Amygdala (tissue), 56 donors: Measurements from ENCODE around the gene RAD23A.
"Not testable (repeated sequence)": the region's sequence is repeated elsewhere in the genome, so short reads cannot be mapped to it uniquely, and the experiment has no call there.

ENCODE experiments used
- DNase-seq, 56 donors: peaks; one replicate each; lab custom pipeline; 2025; lab: John Stamatoyannopoulos, UW

The RAD23A gene

GRCh38 chr19:12945479-12946091 is at the start of gene RAD23A:
Gene RAD23A (plus strand): TSS chr19:12945862. CDS start chr19:12945949, 87 bp downstream.
- DNase-seq, result peak; percentile 44 to 95 (median 83)

GRCh38 chr19:12896460-12896859 is 49.2 kb upstream of the RAD23A start:
- DNase-seq, result no peak

- DNase-seq, result no peak
These were observed 45.7 kb upstream of the RAD23A start for GRCh38 chr19:12899891-12900518.

- DNase-seq, result no peak
These were observed 38.5 kb upstream of the RAD23A start for GRCh38 chr19:12907166-12907565.

GRCh38 chr19:12912571-12912970 is 33.1 kb upstream of the RAD23A start:
- no peak for DNase-seq

GRCh38 chr19:12913011-12913561 is 32.6 kb upstream of the RAD23A start:
- peak in 55 of 56 donors; percentile 37 to 97 (median 76) for DNase-seq

GRCh38 chr19:12913851-12914690 is 31.6 kb upstream of the RAD23A start:
- DNase-seq, result peak in 19 of 56 donors; percentile 6 to 59 (median 16)

GRCh38 chr19:12915860-12916259 is 29.8 kb upstream of the RAD23A start:
- not testable (repeated sequence) for DNase-seq

- no peak for DNase-seq
These were observed 27.4 kb upstream of the RAD23A start for GRCh38 chr19:12918253-12918652.

- no peak for DNase-seq
These were observed 24.6 kb upstream of the RAD23A start for GRCh38 chr19:12921047-12921446.

GRCh38 chr19:12922959-12923358 is 22.7 kb upstream of the RAD23A start:
- no peak for DNase-seq

GRCh38 chr19:12924621-12925310 is 20.9 kb upstream of the RAD23A start:
- no peak for DNase-seq

- no peak for DNase-seq
These were observed 15.5 kb upstream of the RAD23A start for GRCh38 chr19:12930002-12930645.

- no peak for DNase-seq
These were observed 13.0 kb upstream of the RAD23A start for GRCh38 chr19:12932392-12933286.

- DNase-seq, result peak; percentile 38 to 98 (median 92)
These were observed 12.2 kb upstream of the RAD23A start, which contains the start of gene FARSA for GRCh38 chr19:12933287-12934072. Gene FARSA (minus strand): TSS chr19:12933711. CDS start chr19:12933696, 15 bp downstream.

- no peak for DNase-seq
These were observed 10.6 kb upstream of the RAD23A start for GRCh38 chr19:12935071-12935470.

GRCh38 chr19:12936582-12936981 is 9.1 kb upstream of the RAD23A start:
- no peak for DNase-seq
